Measurements from ENCODE around the gene PPP1R12C.
"Not testable (repeated sequence)": the region's sequence is repeated elsewhere in the genome, so short reads cannot be mapped to it uniquely, and the experiment has no call there.

PPP1R12C gene

DNA sequence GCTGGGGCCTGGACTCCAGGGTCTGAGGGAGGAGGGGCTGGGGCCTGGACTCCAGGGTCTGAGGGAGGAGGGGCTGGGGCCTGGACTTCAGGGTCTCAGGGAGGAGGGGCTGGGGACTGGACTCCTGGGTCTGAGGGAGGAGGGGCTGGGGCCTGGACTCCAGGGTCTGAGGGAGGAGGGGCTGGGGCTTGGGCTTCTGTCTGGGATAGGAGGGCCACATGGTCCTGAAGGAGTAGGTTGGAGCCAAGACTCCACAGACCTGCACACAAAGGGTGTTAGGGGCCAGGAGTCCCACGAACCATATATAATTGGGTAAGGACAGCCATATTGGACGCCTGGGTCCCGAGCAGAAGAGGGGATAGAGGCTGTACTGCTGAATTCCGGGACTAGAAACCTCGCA lies 38.3 kb upstream of the PPP1R12C start:
- Mint-ChIP-seq H3K9me3 (peaks cover 18% of the 10 kb centered on the region), H3K4me1 (peaks cover 30% of the 10 kb centered on the region), H3K27me3 (peaks cover 63% of the 10 kb centered on the region)
- CTCF ChIA-PET: interaction anchor here (1.0 kb wide), 1 partner anchor 15 kb away, joined by 5 read pairs; no protein-coding TSS in a partner anchor
- not testable (repeated sequence) for H3K36me3 Mint-ChIP-seq, DNase-seq, H3K4me3 Mint-ChIP-seq, H3K27ac Mint-ChIP-seq

DNA sequence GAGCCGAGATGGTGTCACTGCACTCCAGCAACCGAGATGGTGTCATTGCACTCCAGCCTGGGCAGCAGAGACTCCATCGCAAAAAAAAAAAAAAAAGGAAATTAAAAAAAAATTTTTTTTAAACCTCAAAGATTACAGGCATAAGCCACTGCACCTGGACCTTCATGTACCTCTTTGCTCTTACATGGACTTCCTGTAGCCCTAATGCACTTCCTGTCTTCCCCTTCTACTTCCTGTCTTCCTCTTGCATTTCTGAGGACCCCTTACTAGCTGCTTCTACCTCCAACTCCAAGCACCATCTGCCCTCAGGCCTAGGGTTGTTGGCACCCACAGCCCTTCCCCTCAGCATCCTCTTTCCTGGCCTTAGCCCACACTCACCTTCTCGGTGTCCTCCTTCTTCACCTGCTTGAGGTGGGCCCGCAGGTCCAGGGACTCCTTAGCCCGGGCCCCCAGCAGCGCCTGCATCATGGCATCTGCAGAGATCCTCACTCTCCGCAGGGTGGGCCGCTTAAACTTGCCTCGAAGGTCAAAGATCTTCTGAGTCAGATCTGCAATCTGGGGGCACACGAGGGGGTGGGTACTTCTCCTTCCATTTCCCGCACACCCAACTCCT lies 36.3 kb upstream of the PPP1R12C start:
- no peak for DNase-seq
- Mint-ChIP-seq H3K9me3 (peaks cover 16% of the 10 kb centered on the region), H3K4me3 (no peak overlapping the region), H3K27ac (no peak overlapping the region), H3K4me1 (peaks cover 25% of the 10 kb centered on the region), H3K36me3 (peaks cover 2% of the 10 kb centered on the region), H3K27me3 (peaks cover 61% of the 10 kb centered on the region)
- CTCF ChIA-PET: no interaction called here

DNA sequence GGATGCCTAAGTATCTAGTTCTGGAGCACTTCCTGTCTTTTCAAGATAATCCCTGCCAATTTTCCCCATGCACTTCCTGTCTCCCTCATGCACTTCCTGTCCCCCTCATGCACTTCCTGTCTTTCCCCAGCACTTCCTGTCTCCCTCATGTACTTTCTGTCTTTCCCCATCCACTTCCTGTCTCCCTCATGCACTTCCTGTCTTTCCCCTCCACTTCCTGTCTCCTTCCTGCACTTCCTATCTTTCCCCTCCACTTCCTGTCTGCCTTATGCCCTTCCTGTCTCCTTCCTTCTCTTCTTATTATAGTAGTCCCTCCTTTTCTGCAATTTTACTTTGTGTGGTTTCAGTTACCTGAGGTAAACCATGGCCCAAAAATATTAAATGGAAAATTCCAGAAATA lies 34.6 kb upstream of the PPP1R12C start:
- DNase-seq: no peak
- CTCF ChIA-PET: interaction anchor here (1.4 kb wide), 1 partner anchor 268 kb away, joined by 3 read pairs; no protein-coding TSS in a partner anchor
- peaks cover 61% of the 10 kb centered on the region for H3K27me3 Mint-ChIP-seq
- peak overlapping the region; percentile 86 for H3K27ac Mint-ChIP-seq
- H3K36me3 Mint-ChIP-seq: peaks cover 2% of the 10 kb centered on the region
- H3K4me1 Mint-ChIP-seq: peaks cover 25% of the 10 kb centered on the region
- peaks cover 16% of the 10 kb centered on the region for H3K9me3 Mint-ChIP-seq
- no peak overlapping the region for H3K4me3 Mint-ChIP-seq

DNA sequence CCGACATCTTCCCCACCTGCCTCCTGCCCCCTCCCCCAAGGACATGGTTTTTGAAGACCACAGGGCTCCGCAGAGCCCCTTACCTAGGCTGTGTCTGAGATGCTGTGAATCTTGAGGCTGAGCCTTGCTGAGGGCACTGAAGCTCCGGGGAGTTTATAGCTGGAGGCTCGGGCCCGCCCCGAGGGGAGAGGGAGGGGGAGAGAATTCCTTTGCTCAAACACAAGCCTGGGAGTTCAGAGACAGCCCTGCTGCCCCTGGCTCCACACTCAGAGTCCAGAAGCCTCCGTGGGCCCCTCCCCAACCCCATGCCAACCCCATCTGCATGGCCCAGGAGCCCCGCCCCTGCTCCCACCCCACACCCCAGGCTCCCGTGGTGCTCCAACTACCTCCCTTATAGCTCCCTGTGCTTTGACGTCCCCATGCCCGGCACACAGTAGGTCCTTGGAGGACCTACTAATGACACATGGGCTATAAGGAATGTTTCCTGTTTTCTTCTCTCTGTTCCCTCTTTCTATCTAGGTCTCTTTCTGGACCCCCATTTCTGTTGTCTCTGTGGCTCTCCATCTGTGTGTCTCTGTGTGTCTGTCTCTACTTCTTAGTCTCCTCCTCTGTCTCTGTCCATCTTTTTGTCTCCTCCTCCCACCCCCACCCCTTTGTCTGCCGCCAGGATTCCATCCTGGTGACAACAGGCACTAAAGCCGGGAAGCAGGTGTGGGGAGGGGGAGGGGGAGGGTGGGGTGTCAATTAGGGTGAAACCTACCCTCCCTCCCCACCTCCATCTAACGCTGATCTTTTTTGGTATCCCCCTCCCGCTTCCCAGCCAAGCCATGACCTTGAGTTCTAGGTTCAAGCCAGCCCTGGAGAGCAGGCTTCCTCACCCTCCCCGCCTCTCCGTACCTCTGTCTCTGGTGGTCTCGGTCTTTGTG lies 31.9 kb upstream of the PPP1R12C start, which contains the start of gene TNNT1:
TNNT1 (minus strand) TSS at position 129 of the 926 bp plus-strand sequence. CDS start 2,049 bp downstream, outside the sequence.
- Mint-ChIP-seq H3K36me3 (peaks cover 2% of the 10 kb centered on the region), H3K27me3 (peaks cover 75% of the 10 kb centered on the region), H3K4me1 (peaks cover 23% of the 10 kb centered on the region), H3K9me3 (peaks cover 15% of the 10 kb centered on the region), H3K27ac (no peak within 1 kb of the TSS), H3K4me3 (no peak within 1 kb of the TSS)
- CTCF ChIA-PET: no interaction called here
- DNase-seq: no peak

DNA sequence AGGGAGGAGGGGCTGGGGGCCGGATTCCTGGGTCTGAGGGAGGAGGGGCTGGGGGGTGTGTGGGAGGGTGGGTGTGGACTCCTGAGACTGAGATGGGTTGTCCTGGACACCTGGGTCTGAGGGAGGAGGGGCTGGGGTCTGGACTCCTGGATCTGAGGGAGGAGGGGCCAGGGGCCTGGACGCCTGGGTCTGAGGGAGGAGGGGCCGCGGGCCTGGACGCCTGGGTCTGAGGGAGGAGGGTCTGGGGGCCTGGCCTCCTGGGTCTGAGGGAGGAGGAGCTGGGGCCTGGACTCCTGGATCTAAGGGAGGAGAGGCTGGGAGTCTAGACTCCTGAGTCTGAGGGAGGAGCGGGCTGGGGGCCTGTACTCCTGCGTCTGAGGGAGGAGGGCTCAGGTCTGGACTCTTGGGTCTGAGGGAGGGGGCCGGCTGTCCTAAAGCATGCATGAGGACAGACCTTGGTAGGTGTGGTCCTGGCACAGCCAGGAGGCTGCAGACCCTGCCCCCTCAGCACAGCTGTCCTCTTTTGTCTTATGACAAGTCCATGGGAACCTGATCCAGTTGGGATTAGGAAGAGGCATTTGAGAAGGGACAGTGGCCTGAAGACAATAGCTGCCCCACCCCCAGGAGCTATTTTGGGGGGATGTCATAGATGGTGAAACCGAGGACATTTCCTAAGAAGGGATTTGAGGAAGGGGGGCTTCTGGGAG lies 30.3 kb upstream of the PPP1R12C start:
- CTCF ChIA-PET: interaction anchor here (2.5 kb wide), 1 partner anchor 12 kb away, joined by 16 read pairs; no protein-coding TSS in a partner anchor

DNA sequence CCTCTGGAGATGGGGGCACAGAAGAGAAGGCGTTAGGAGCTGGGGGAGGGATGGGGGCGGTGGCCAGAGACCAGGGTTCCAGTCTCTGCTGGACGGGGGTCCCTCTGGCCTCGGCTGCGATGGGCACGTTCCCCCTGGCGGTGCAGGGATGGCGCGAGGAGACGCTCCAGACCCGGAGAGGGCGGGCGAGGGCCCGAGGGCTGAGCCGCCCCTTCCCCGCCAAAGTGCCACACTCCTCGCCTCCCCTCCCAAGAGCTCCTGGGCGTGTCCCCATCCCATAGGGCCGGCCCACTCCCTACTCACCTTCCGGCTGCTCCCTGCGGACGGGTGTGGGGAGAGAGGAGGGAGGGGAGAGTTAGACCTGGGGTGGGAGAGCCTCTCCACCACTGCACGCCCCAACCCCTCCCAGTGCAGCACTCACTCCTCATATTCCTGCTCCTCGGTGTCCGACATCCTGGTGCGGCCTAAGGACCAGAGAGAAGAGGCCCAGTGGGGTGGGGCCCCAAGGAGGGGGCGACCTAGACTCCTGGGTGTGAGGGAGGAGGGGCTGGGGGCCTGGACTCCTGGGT lies 29.4 kb upstream of the PPP1R12C start:
- peaks cover 93% of the 10 kb centered on the region for H3K27me3 Mint-ChIP-seq
- no peak for DNase-seq
- no peak overlapping the region for H3K27ac Mint-ChIP-seq
- no peak overlapping the region for H3K4me3 Mint-ChIP-seq
- H3K9me3 Mint-ChIP-seq: peaks cover 6% of the 10 kb centered on the region
- peaks cover 8% of the 10 kb centered on the region for H3K4me1 Mint-ChIP-seq
- CTCF ChIA-PET: interaction anchor here (2.5 kb wide), 1 partner anchor 13 kb away, joined by 16 read pairs; no protein-coding TSS in a partner anchor
- no peaks in the 10 kb centered on the region for H3K36me3 Mint-ChIP-seq

More for the DNA sequence above, 30.3 kb upstream of the PPP1R12C start:
- H3K27ac Mint-ChIP-seq: no peak overlapping the region
- peaks cover 12% of the 10 kb centered on the region for H3K4me1 Mint-ChIP-seq
- H3K4me3 Mint-ChIP-seq: no peak overlapping the region
- peaks cover 86% of the 10 kb centered on the region for H3K27me3 Mint-ChIP-seq
- no peak for DNase-seq
- H3K9me3 Mint-ChIP-seq: peaks cover 12% of the 10 kb centered on the region
- H3K36me3 Mint-ChIP-seq: no peaks in the 10 kb centered on the region

DNA sequence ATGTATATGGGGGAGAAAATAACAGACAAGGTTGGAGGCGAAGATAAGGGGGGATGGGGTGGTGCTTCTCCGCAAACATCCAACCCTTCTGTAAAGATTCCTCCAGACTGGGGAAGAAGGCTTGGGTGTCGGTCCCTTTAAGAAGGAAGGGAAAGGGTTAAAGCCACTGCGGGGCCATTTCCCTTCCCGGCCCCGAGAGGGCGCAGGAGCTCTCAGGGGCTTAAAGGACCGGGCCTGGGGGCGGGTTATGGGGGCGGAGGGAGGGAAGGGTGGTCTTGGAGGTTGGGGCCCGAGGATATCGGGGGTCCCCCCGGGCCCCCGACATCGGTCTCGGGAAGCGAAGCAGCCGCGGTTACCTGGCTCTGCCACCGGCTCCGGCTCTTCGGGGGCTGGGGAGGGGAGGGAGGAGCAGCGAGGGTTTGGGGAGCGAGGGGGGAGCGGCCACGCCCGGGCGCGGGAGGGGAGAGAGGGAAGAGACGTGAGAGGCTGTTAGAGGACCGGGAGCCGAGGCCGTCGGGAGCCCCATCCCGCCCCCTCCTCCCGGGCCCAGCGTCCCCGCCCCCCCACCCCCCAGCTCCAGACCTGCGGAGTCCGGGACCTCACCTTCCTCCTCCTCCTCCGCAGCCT lies 28.8 kb upstream of the PPP1R12C start:
- Mint-ChIP-seq H3K4me1 (peaks cover 9% of the 10 kb centered on the region), H3K9me3 (no peaks in the 10 kb centered on the region), H3K4me3 (no peak overlapping the region), H3K27me3 (peaks cover 93% of the 10 kb centered on the region), H3K36me3 (no peaks in the 10 kb centered on the region), H3K27ac (no peak overlapping the region)
- peak; percentile 43 for DNase-seq
- CTCF ChIA-PET: interaction anchor here (2.5 kb wide), 1 partner anchor 14 kb away, joined by 16 read pairs; no protein-coding TSS in a partner anchor

DNA sequence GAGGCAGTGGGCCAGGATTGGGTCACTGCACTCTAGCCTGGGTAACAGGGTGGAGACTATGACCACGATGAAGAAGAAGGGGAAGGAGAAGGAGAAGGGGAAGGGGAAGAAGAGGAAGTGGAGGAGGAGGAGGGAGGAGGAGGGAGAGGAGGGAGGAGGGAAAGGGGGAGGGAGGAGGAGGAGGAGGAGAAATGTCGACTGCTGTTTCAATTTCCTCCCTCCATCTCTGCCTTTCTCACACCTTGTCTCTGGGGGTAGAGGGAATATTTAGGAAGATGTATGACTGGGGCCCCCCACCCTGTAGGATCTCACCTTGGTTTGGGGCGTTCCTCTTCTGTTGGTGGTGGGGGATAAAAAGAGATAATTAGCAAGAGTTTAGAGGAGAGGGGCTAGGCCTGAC lies 27.8 kb upstream of the PPP1R12C start:
- Mint-ChIP-seq H3K4me1 (peaks cover 10% of the 10 kb centered on the region), H3K4me3 (no peak overlapping the region), H3K27me3 (peaks cover 99% of the 10 kb centered on the region), H3K9me3 (no peaks in the 10 kb centered on the region), H3K36me3 (no peaks in the 10 kb centered on the region), H3K27ac (no peak overlapping the region)
- CTCF ChIA-PET: interaction anchor here (2.5 kb wide), 1 partner anchor 15 kb away, joined by 13 read pairs; no protein-coding TSS in a partner anchor
- no peak for DNase-seq

DNA sequence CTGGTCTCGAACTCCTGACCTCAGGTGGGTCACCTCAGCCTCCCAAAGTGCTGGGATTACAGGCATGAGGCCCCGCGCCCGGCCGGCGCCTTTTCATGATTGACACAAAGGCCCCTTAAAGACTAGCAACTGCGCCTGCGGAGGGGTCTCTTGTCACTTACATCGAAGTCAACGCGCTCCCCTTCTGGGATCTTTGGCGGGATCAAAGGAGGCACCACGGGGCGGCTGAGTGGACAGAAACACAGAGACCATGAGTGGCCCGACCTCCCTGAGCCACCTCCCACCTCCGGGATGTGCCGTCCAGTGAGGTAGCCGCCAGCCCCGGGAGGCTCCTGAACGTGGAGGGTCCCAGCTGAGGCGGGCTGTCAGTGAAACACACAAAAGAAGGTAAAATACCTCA lies 24.3 kb upstream of the PPP1R12C start:
- Mint-ChIP-seq H3K27me3 (peaks cover 85% of the 10 kb centered on the region), H3K36me3 (no peaks in the 10 kb centered on the region), H3K27ac (no peak overlapping the region), H3K4me3 (no peak overlapping the region), H3K9me3 (no peaks in the 10 kb centered on the region), H3K4me1 (peaks cover 10% of the 10 kb centered on the region)
- DNase-seq: no peak
- CTCF ChIA-PET: interaction anchor here (0.7 to 3.0 kb wide), 17 partner anchors 14 to 491 kb away, joined by 3 to 27 read pairs (median 4); no protein-coding TSS in a partner anchor

DNA sequence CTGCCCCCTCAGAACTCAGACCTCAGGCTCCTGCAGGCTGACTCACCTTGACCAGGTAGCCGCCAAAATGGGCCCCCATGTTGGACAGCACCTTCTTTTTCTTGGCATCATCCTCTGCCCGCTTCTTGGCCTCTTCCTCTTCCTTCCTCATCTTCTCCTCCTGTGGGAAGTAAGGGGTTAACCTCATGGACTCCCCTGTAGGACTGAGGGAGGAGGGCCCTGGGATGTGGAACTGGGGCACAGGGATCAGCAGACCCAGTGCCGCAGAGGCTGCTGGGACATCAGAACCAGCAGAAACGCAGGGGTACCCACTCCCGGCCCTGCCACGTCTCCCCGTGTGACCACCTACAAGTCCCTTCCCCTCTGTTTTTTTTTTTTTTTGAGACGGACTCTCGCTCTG lies 20.5 kb upstream of the PPP1R12C start:
- CTCF ChIA-PET: interaction anchor here (1.2 kb wide), 1 partner anchor 48 kb away, joined by 3 read pairs; no protein-coding TSS in a partner anchor
- peaks cover 81% of the 10 kb centered on the region for H3K27me3 Mint-ChIP-seq
- H3K9me3 Mint-ChIP-seq: no peaks in the 10 kb centered on the region
- DNase-seq: no peak
- peaks cover 4% of the 10 kb centered on the region for H3K4me1 Mint-ChIP-seq
- H3K27ac Mint-ChIP-seq: peak overlapping the region; percentile 33
- no peaks in the 10 kb centered on the region for H3K36me3 Mint-ChIP-seq
- H3K4me3 Mint-ChIP-seq: no peak overlapping the region

DNA sequence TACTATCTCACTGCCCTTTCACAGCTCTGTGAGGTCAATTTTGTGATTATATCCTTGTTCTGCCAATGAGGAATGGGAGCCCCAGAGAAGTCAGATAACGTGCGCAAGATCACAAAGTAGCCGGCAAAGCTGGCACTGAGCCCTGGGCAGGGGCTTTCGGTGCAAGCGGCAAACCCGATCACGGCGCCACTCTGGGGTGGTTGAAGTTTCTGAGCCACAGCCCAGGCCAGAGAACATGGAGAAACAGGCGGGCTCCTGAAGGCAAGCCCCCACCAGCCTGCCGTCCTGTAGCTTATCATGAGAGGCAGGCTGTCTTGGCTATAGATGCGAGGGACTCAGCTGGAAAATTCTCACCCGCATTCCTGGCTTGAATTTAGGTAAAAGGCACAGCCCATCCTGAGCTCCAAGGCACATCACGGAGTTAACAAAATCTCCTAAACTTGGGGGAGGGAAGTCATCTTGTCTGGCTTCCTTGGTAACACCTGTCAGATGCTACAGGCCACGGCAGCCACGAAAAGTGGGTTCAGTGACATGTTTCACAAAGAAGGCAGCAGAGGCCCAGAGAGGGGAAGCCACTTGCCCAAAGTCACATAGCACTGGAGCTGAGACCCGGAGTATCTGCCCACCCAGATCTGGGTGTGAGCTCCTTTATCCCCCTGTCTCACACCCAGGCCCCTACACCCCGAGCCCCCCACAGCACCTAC lies 19.1 kb upstream of the PPP1R12C start:
- CTCF ChIA-PET: interaction anchor here (1.1 to 3.1 kb wide), 3 partner anchors 24 to 255 kb away, joined by 3 to 20 read pairs (median 4); no protein-coding TSS in a partner anchor
- H3K27me3 Mint-ChIP-seq: peaks cover 79% of the 10 kb centered on the region
- H3K4me3 Mint-ChIP-seq: no peak overlapping the region
- no peaks in the 10 kb centered on the region for H3K36me3 Mint-ChIP-seq
- H3K27ac Mint-ChIP-seq: no peak overlapping the region
- no peaks in the 10 kb centered on the region for H3K9me3 Mint-ChIP-seq
- DNase-seq: no peak
- H3K4me1 Mint-ChIP-seq: peaks cover 4% of the 10 kb centered on the region

DNA sequence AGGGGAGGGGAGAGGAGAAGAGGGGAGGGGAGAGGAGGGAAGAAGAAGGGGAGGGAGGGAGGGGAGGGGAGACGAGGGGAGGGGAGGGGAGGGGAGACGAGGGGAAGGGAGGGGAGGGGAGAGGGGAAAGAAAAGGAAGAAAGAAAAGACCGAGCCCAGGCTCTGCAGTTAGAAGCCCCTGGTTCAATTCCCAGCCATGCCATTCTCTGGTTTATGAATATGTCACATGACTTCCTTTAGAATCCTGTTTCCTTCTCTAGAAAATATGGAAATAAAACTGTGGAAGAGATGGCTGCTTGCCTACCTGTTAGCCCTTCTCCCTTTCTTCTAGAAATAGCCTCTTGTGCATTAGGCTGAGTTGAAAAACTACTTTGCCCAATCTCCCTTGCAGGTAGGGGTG lies 17.3 kb upstream of the PPP1R12C start:
- H3K27ac Mint-ChIP-seq: no peak overlapping the region
- no peaks in the 10 kb centered on the region for H3K9me3 Mint-ChIP-seq
- no peaks in the 10 kb centered on the region for H3K36me3 Mint-ChIP-seq
- peaks cover 2% of the 10 kb centered on the region for H3K4me1 Mint-ChIP-seq
- no peak for DNase-seq
- H3K4me3 Mint-ChIP-seq: no peak overlapping the region
- H3K27me3 Mint-ChIP-seq: peaks cover 75% of the 10 kb centered on the region
- CTCF ChIA-PET: interaction anchor here (0.6 to 3.1 kb wide), 4 partner anchors 30 to 1552 kb away, joined by 3 to 20 read pairs (median 4); no protein-coding TSS in a partner anchor
